Progenitor cell of endocrine pancreas (in vitro differentiated cells): Measurements from ENCODE around the gene NLRC5. TPM values are rescaled to one million over a fixed set of nuclear protein-coding genes. Genes with fewer than 3 reads are reported as not detected.
A peak's percentile ranks its signal among the peaks of the same experiment; 100 is the strongest.

Experiments used
- DNase-seq: peaks from one replicate; pipeline ENCODE4 v3.0.0; 2021; ENCODE audit warnings: low spot score; ENCODE audit not compliant: unreplicated experiment
- H3K27ac Mint-ChIP-seq: 2 replicates; pipeline ENCODE4 v1.8.0; 2021; ENCODE audit warnings: mild to moderate bottlenecking, moderate library complexity, mixed read lengths
- H3K27me3 Mint-ChIP-seq: 2 replicates; pipeline ENCODE4 v1.8.0; 2021; ENCODE audit warnings: mixed read lengths
- H3K36me3 Mint-ChIP-seq: 2 replicates; pipeline ENCODE4 v1.8.0; 2022; ENCODE audit warnings: mixed read lengths; ENCODE audit not compliant: insufficient read depth
- H3K4me1 Mint-ChIP-seq: 2 replicates; pipeline ENCODE4 v1.8.0; 2021; ENCODE audit warnings: low read depth, mixed read lengths
- H3K4me3 Mint-ChIP-seq: 2 replicates; pipeline ENCODE4 v1.8.0; 2021; ENCODE audit warnings: low read depth, mild to moderate bottlenecking, moderate library complexity, mixed read lengths
- H3K9me3 Mint-ChIP-seq: 2 replicates; pipeline ENCODE4 v1.8.0; 2021; ENCODE audit warnings: low read depth, mixed read lengths
- total RNA-seq: library from RNA; stranded (reverse); gene quantifications from 2 replicates; pipeline ENCODE4 v1.2.1, GENCODE V29; 2021
- TF ChIP-seq, protein P1 (sequence below): fragments of 200-600 bp; sonication (generic); IDR thresholded peaks from one replicate; pipeline ENCODE4 v1.5.0; 2021; ENCODE audit warnings: antibody characterized with exemption, mild to moderate bottlenecking; ENCODE audit not compliant: unreplicated experiment

The NLRC5 gene
- total RNA-seq, 1 donor from 2014 or later: not detected

DNA sequence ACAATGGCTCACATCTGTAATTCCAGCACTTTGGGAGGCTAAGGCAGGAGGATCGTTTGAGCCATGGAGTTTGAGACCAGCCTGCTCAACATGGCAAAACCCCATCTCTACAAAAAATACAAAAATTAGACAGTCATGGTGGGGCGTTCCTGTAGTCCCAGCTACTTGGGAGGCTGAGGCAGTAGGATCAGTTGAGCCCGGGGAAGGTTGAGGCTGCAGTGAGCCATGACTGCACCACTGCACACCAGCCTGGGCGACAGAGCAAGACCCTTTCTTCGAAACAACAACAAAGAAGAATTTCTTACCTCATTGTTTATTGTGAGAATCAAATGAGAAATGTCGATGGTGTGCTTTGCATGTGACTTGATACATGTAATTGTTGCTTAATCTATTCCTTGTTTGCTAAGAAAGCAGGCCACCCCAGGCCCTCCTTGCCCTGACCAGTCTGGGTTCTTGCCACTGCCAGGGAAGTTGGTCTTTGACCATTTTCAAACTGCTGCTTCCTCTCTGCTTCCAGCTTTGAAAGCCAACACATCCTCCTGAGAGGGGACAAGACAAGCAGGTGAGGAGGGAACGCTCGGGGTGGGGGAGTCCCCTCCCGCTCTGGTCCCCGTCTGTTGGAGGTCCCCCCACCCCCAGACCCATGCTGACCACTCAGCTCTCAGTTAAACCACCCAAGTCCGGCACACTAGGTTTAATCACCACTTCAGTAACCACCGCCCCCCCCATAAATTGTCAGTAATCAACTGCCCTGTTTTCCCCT is 55.8 kb downstream of the NLRC5 start:
- TF ChIP-seq, protein P1, sequence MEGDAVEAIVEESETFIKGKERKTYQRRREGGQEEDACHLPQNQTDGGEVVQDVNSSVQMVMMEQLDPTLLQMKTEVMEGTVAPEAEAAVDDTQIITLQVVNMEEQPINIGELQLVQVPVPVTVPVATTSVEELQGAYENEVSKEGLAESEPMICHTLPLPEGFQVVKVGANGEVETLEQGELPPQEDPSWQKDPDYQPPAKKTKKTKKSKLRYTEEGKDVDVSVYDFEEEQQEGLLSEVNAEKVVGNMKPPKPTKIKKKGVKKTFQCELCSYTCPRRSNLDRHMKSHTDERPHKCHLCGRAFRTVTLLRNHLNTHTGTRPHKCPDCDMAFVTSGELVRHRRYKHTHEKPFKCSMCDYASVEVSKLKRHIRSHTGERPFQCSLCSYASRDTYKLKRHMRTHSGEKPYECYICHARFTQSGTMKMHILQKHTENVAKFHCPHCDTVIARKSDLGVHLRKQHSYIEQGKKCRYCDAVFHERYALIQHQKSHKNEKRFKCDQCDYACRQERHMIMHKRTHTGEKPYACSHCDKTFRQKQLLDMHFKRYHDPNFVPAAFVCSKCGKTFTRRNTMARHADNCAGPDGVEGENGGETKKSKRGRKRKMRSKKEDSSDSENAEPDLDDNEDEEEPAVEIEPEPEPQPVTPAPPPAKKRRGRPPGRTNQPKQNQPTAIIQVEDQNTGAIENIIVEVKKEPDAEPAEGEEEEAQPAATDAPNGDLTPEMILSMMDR: no peak
- no peak for DNase-seq
- no peak overlapping the region for H3K27ac Mint-ChIP-seq
- no peaks in the 10 kb centered on the region for H3K4me1 Mint-ChIP-seq
- no peak overlapping the region for H3K4me3 Mint-ChIP-seq
- no peaks in the 10 kb centered on the region for H3K36me3 Mint-ChIP-seq
- H3K27me3 Mint-ChIP-seq: peaks cover 13% of the 10 kb centered on the region
- peaks cover 4% of the 10 kb centered on the region for H3K9me3 Mint-ChIP-seq

DNA sequence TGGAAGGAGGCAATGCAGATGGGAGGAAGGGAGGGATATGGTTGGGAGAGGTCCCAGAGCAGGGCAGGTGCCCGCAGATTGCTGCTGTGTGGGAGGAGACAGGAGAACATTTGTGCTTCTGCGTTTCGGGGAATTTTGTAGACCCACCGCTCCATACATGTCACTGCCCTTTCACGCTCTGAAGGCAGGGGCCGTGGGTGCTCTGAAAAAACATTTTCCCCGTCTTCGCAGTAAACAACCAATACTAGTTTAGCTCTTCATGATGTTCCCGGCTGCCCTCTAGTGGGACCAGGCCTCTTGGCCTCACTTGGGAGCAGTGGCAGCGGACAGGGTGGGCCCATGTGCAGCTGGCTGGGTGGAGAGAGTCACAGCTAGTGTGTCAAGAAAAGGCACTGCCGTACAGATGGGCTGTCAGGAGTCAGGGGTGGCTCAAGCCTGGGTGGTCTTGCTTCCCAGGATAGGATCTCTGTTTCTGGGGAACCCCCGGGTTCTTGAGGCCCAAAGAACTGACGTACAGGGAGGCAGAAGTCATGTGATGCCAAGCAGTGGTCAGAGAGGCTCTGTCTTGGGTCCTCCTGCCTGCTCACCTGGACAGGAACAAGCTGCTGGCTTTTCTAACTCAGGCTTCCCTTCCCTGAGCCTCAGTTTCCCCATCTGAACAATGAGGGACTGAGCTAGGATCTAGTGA is 56.5 kb downstream of the NLRC5 start:
- Mint-ChIP-seq H3K4me3 (peak overlapping the region; percentile 11), H3K27me3 (peaks cover 13% of the 10 kb centered on the region), H3K27ac (no peak overlapping the region), H3K9me3 (peaks cover 4% of the 10 kb centered on the region), H3K4me1 (no peaks in the 10 kb centered on the region), H3K36me3 (no peaks in the 10 kb centered on the region)
- TF ChIP-seq, protein P1: peak; percentile 66
- peak; percentile 39 for DNase-seq

DNA sequence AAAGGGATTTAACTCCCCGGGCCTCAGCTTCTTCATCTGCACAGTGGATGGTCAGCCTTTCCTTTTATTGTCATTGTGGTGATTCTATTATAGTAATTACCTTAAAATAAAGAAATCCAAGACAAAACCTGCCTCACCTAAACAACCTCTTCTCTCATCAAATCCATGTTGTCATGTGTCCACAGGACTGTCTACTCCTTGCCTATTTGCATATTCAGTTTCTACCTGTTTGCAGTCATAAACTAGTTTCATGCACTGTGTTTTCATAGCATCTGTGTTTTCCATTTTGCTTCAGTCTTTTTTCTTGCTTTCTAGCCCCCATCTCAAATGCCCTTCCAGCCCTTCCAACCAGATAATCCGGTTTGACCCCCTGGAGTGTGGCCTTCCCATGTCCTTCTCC is 58.7 kb downstream of the NLRC5 start:
- DNase-seq: no peak
- Mint-ChIP-seq H3K4me3 (no peak overlapping the region), H3K36me3 (no peaks in the 10 kb centered on the region), H3K27me3 (peaks cover 16% of the 10 kb centered on the region), H3K9me3 (no peaks in the 10 kb centered on the region), H3K4me1 (no peaks in the 10 kb centered on the region), H3K27ac (no peak overlapping the region)
- TF ChIP-seq, protein P1: no peak

DNA sequence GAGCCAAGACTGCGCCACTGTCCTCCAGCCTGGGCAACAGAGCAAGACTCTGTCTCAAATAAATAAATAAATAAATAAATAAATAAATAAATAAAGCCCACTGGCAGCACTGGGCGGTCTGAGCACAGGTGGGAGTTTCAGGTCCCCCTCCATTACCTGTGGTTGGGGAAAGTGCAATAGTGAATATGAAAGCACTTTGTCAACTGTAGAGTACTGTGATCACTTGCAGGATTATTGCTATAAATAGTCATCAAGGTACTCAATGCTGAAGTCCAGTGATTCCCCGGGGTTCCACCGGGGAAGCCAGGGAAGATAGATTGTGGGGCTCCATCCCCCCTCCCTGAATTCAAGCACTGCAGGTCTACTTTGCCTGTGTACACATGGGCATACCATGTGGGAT is 60.3 kb downstream of the NLRC5 start:
- Mint-ChIP-seq H3K36me3 (no peaks in the 10 kb centered on the region), H3K27ac (no peak overlapping the region), H3K9me3 (no peaks in the 10 kb centered on the region), H3K4me3 (no peak overlapping the region), H3K27me3 (peaks cover 24% of the 10 kb centered on the region), H3K4me1 (no peaks in the 10 kb centered on the region)
- TF ChIP-seq, protein P1: no peak
- DNase-seq: no peak

DNA sequence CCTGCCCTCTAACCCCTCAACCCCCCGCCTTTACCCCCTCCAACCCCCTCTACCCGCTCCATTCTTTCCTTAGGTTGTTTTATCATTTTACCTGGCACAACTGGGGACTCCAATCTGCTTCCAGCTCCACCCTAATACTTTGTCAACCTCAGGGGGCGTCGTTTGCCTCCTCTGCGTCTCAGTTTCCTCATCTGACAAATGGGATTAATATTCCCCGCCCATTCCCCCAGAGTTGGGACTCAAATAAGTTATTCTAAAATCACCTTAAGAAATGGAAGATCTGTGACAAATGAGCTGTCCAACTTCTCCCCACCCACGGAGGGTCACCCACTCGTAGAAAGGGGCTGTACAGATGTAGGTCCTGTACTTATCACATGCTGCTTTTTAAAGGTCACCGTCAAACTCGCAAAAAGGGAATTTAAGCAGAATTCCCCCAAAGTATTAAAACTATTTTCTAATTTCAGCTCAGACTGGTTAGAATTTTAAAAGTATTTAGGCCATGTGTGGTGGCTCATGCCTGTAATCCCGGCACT is 62.4 kb downstream of the NLRC5 start:
- Mint-ChIP-seq H3K4me1 (no peaks in the 10 kb centered on the region), H3K4me3 (no peak overlapping the region), H3K27me3 (peaks cover 34% of the 10 kb centered on the region), H3K27ac (no peak overlapping the region), H3K36me3 (no peaks in the 10 kb centered on the region), H3K9me3 (no peaks in the 10 kb centered on the region)
- TF ChIP-seq, protein P1: no peak
- no peak for DNase-seq
